HG03139 (cell line): Measurements from ENCODE around the gene CAPZB.

ENCODE experiments used
- ATAC-seq: cut with Tn5 transposase; IDR thresholded peaks from one replicate; pipeline ENCODE4 v1.9.1; 2021; ENCODE audit not compliant: unreplicated experiment

CAPZB gene

GRCh38 chr1:19409477-19410341 is 75.6 kb downstream of the CAPZB start:
- ATAC-seq: no peak

GRCh38 chr1:19407494-19408096 is 77.7 kb downstream of the CAPZB start:
- no peak for ATAC-seq

GRCh38 chr1:19406680-19407079 is 78.7 kb downstream of the CAPZB start:
- ATAC-seq: no peak

GRCh38 chr1:19405761-19406487 is 79.4 kb downstream of the CAPZB start:
- ATAC-seq: no peak

GRCh38 chr1:19405195-19405760 is 80.1 kb downstream of the CAPZB start:
- ATAC-seq: no peak

GRCh38 chr1:19404748-19405147 is 80.6 kb downstream of the CAPZB start:
- no peak for ATAC-seq

- no peak for ATAC-seq
These were observed 82.1 kb downstream of the CAPZB start for GRCh38 chr1:19403256-19403655.

GRCh38 chr1:19402031-19402813 is 83.1 kb downstream of the CAPZB start:
- no peak for ATAC-seq

- no peak for ATAC-seq
These were observed 83.8 kb downstream of the CAPZB start for GRCh38 chr1:19401535-19401889.

GRCh38 chr1:19400875-19401534 is 84.3 kb downstream of the CAPZB start:
- no peak for ATAC-seq

GRCh38 chr1:19400192-19400611 is 85.1 kb downstream of the CAPZB start:
- no peak for ATAC-seq

- ATAC-seq: no peak
These were observed 87.0 kb downstream of the CAPZB start for GRCh38 chr1:19398309-19398760.

- ATAC-seq: no peak
These were observed 88.0 kb downstream of the CAPZB start for GRCh38 chr1:19397217-19397945.

GRCh38 chr1:19396280-19396679 is 89.1 kb downstream of the CAPZB start:
- no peak for ATAC-seq

- no peak for ATAC-seq
These were observed 89.6 kb downstream of the CAPZB start for GRCh38 chr1:19395678-19396192.

- no peak for ATAC-seq
These were observed 92.3 kb downstream of the CAPZB start for GRCh38 chr1:19393046-19393445.

GRCh38 chr1:19392221-19392620 is 93.1 kb downstream of the CAPZB start:
- ATAC-seq: no peak

GRCh38 chr1:19391596-19391981 is 93.8 kb downstream of the CAPZB start:
- ATAC-seq: no peak

- peak; percentile 52 for ATAC-seq
These were observed 94.3 kb downstream of the CAPZB start for GRCh38 chr1:19390901-19391595.
